ENCODE measurements around the gene GFER. TPM values are rescaled to one million over a fixed set of nuclear protein-coding genes. Genes with fewer than 3 reads are reported as not detected.

Gene GFER
- total RNA-seq, 2 donors from 2014 or later = 13.2 to 35.9 TPM

DNA sequence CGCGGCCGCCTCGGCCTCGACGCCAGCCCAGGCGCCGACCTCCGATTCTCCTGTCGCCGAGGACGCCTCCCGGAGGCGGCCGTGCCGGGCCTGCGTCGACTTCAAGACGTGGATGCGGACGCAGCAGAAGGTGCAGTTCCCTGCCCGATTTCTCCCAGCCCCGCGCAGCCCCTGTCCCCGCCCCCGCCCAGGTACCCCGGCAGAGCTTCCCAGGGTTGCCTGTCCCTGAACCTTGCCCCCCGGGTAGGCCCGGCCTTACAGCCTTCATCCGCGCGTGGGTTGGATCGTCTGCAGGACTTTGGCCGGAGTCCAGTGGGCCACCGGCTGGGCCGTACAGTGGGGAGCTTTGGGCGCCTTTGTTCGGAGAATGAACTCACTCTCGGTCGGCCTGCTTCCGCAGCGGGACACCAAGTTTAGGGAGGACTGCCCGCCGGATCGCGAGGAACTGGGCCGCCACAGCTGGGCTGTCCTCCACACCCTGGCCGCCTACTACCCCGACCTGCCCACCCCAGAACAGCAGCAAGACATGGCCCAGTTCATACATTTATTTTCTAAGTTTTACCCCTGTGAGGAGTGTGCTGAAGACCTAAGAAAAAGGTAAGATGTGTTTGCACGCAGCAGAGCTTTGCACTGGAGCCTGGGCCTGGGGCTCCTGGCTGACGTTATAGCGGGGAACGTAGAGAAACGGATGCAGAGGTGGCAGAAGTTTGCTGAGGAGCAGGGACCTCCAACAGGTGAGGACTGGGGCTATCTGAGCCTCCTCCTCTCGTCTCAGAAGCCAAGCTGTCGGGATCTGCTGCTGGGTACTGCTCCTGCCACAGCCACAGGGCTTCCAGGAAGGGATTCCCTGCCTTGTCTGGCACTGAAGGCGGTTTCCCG is 593 bp downstream of the GFER start:
- DNase-seq = peak in 1 of 4 donors; percentile 44
- Histone ChIP-seq H3K9me3 (no peaks in the 10 kb centered on the region), H3K27me3 (peaks cover 0 to 9% of the 10 kb centered on the region in 2 donors), H3K4me3 (peak overlapping the region; percentile 77 to 90), H3K27ac (peak overlapping the region; percentile 20 to 84 (median 79)), H3K36me3 (replicated peaks in 1 of 2; ENCODE audit: insufficient read depth in 1 of 2, low read depth in 2 of 2) (peaks cover 0 to 2% of the 10 kb centered on the region in 2 donors), H3K4me1 (peaks cover 65% of the 10 kb centered on the region)
- intact Hi-C loops (cut with DNase I) = no loop called here
- peak; percentile 1 for ATAC-seq
- 10 to 21% methylated on average over 12 to 58 of the region's 58 CpGs for WGBS, 2 donors
- TF ChIP-seq, protein P1, sequence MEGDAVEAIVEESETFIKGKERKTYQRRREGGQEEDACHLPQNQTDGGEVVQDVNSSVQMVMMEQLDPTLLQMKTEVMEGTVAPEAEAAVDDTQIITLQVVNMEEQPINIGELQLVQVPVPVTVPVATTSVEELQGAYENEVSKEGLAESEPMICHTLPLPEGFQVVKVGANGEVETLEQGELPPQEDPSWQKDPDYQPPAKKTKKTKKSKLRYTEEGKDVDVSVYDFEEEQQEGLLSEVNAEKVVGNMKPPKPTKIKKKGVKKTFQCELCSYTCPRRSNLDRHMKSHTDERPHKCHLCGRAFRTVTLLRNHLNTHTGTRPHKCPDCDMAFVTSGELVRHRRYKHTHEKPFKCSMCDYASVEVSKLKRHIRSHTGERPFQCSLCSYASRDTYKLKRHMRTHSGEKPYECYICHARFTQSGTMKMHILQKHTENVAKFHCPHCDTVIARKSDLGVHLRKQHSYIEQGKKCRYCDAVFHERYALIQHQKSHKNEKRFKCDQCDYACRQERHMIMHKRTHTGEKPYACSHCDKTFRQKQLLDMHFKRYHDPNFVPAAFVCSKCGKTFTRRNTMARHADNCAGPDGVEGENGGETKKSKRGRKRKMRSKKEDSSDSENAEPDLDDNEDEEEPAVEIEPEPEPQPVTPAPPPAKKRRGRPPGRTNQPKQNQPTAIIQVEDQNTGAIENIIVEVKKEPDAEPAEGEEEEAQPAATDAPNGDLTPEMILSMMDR (IDR thresholded peaks at IDR 0.05) = no peak
- no peak for TF ChIP-seq POLR2A (IDR thresholded peaks at IDR 0.05)

DNA sequence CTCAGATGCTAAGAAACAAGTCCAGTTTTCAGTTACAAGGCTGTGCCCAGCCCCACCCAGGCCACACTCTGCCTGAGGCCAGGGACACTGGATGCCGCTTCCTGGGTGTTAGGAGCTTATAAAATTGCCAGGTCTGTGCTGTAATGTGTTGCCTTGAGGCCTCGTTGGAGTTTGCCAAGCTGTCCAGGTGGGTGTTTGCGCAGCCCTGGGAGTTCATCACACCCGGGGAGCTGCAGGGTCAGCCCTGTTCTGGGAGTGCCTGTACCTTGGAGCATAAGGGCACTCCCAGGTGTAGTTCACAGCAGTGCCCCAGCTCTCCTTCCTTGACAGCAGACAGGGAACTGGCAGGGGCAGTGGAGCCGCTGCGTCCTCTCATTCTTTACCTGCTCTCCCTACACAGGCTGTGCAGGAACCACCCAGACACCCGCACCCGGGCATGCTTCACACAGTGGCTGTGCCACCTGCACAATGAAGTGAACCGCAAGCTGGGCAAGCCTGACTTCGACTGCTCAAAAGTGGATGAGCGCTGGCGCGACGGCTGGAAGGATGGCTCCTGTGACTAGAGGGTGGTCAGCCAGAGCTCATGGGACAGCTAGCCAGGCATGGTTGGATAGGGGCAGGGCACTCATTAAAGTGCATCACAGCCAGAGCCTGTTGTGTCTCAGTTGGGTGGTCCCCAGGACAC is 1.6 kb downstream of the GFER start:
- TF ChIP-seq, protein P1 (IDR thresholded peaks at IDR 0.05) = no peak
- no peak for TF ChIP-seq POLR2A (IDR thresholded peaks at IDR 0.05)
- H3K36me3 ChIP-seq (replicated peaks in 1 of 2; ENCODE audit: insufficient read depth in 1 of 2, low read depth in 2 of 2) = peaks cover 0 to 2% of the 10 kb centered on the region in 2 donors
- H3K27ac ChIP-seq = no peak overlapping the region
- intact Hi-C loops (cut with DNase I) = no loop called here
- H3K27me3 ChIP-seq = peaks cover 0 to 14% of the 10 kb centered on the region in 2 donors
- DNase-seq = no peak
- H3K4me3 ChIP-seq = no peak overlapping the region
- WGBS, 2 donors = 88 to 100% methylated on average over 2 to 12 of the region's 14 CpGs
- peaks cover 61% of the 10 kb centered on the region for H3K4me1 ChIP-seq
- H3K9me3 ChIP-seq = no peaks in the 10 kb centered on the region
- ATAC-seq = no peak

DNA sequence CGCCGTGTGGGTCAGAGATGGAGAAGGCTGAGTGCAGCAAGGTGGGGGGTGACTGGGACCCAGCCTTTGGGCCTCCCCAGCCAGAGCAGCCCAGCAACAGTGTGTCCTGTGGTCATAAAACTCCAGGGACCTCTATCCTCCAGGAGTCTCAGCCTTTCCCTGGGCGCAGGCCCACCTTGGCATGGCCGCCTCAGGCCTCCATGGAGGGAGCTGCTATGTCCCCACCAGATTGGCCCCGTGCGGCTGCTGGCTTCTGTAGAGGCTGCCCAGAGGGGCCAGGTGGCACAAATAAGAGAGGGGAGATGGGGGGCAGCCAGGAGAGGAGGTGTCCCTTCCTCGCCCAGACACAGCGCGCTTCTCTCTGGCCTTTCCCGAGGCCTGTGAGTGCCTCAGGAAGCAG is 3.2 kb downstream of the GFER start:
- no peaks in the 10 kb centered on the region for H3K9me3 ChIP-seq
- ATAC-seq (no peak), DNase-seq (no peak)
- 93 to 94% methylated on average over 10 of the region's 10 CpGs for WGBS, 2 donors
- H3K27me3 ChIP-seq = peaks cover 0 to 19% of the 10 kb centered on the region in 2 donors
- H3K4me3 ChIP-seq = no peak overlapping the region
- no peak for TF ChIP-seq POLR2A (IDR thresholded peaks at IDR 0.05)
- TF ChIP-seq, protein P1 (IDR thresholded peaks at IDR 0.05) = no peak
- H3K36me3 ChIP-seq (replicated peaks in 1 of 2; ENCODE audit: insufficient read depth in 1 of 2, low read depth in 2 of 2) = peaks cover 0 to 2% of the 10 kb centered on the region in 2 donors
- peaks cover 60% of the 10 kb centered on the region for H3K4me1 ChIP-seq
- intact Hi-C loops (cut with DNase I) = no loop called here
- H3K27ac ChIP-seq = no peak overlapping the region

DNA sequence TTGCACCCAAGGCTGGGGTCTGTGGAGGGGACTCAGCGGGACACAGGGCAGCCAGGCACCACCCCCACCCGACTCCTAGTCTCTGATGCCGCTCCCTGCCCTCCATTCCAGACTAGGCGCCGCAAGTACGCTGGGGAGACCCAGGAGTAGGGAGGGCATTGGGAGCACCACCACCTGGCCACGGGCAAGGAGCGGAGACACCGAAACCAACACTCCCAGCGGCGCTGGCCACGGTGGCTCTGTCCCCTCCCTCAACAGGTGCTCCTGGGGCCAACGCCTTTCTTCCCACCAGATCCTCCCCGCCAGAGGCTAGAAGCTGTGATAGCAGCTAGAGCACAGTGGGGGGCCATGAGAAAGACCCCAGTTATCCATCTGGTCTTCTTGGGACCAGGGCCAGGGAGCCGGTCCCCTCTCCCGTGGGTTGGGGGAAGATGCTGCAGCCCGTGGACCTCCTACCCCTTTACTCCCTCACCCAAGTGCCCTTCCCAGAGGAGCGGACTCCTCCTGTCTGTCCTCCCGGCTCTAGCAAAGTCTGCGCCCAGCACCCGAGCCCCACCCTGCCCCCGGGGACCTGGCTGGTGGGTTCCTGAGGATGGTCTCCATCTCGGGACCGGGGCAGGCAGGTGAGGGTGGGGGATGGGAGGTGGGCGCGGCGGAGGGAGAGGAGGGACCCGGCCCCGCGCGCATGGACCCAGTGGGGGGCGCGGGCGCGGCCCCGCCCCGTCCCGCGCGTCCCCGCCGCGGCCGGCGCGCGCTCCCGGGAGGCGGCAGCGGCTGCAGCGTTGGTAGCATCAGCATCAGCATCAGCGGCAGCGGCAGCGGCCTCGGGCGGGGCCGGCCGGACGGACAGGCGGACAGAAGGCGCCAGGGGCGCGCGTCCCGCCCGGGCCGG is 5.5 kb downstream of the GFER start, which contains the start of gene SYNGR3:
SYNGR3 (plus strand) TSS at position 762 of the 892 bp plus-strand sequence. CDS start 133 bp downstream, outside the sequence.
- TF ChIP-seq, protein P1 (IDR thresholded peaks at IDR 0.05) = no peak
- no peak for TF ChIP-seq POLR2A (IDR thresholded peaks at IDR 0.05)
- Histone ChIP-seq H3K36me3 (replicated peaks in 1 of 2; ENCODE audit: insufficient read depth in 1 of 2, low read depth in 2 of 2) (peaks cover 0 to 2% of the 10 kb centered on the region in 2 donors), H3K27me3 (peaks cover 0 to 19% of the 10 kb centered on the region in 2 donors), H3K4me1 (peaks cover 46% of the 10 kb centered on the region), H3K27ac (no peak within 1 kb of the TSS), H3K4me3 (no peak within 1 kb of the TSS), H3K9me3 (no peaks in the 10 kb centered on the region)
- WGBS, 2 donors = 3 to 9% methylated on average over 10 to 64 of the region's 67 CpGs
- intact Hi-C loops (cut with DNase I) = no loop called here
- peak in 1 of 4 donors; percentile 71 for DNase-seq
- no peak for ATAC-seq

Data from body of pancreas (tissue), 4 donors.